ENCODE measurements around the gene ARHGDIA.

The ARHGDIA gene

GRCh38 chr17:81902653-81903414 lies 31.7 kb upstream of the ARHGDIA start:
- no peak for TF ChIP-seq REST (IDR thresholded peaks at IDR 0.05; ENCODE audit: insufficient read depth in 1 of 2, low read depth in 2 of 2, low read length in 2 of 2)
- TF ChIP-seq TAF1 (IDR thresholded peaks at IDR 0.05; ENCODE audit: borderline replicate concordance, insufficient read depth, low read length), result no peak
- no peak for TF ChIP-seq FOXP2 (optimal IDR thresholded peaks at IDR 0.05; ENCODE audit: borderline replicate concordance, extremely low read depth, extremely low read length, insufficient read depth)
- no peak for TF ChIP-seq SIN3A (IDR thresholded peaks at IDR 0.05; ENCODE audit: borderline replicate concordance, insufficient read depth, low read length)

GRCh38 chr17:81902023-81902652 lies 31.0 kb upstream of the ARHGDIA start, which contains the start of gene NPB:
NPB (plus strand) TSS chr17:81902238; CDS start chr17:81902278, 40 bp downstream.
- no peak for TF ChIP-seq REST (IDR thresholded peaks at IDR 0.05; ENCODE audit: insufficient read depth in 1 of 2, low read depth in 2 of 2, low read length in 2 of 2)
- no peak for TF ChIP-seq TAF1 (IDR thresholded peaks at IDR 0.05; ENCODE audit: borderline replicate concordance, insufficient read depth, low read length)
- no peak for TF ChIP-seq POLR2AphosphoS5 (IDR thresholded peaks at IDR 0.05; ENCODE audit: low read depth, low read length)
- no peak for TF ChIP-seq SIN3A (IDR thresholded peaks at IDR 0.05; ENCODE audit: borderline replicate concordance, insufficient read depth, low read length)
- TF ChIP-seq FOXP2 (optimal IDR thresholded peaks at IDR 0.05; ENCODE audit: borderline replicate concordance, extremely low read depth, extremely low read length, insufficient read depth), result no peak

- TF ChIP-seq SIN3A (IDR thresholded peaks at IDR 0.05; ENCODE audit: borderline replicate concordance, insufficient read depth, low read length) (no peak), FOXP2 (optimal IDR thresholded peaks at IDR 0.05; ENCODE audit: borderline replicate concordance, extremely low read depth, extremely low read length, insufficient read depth) (no peak), TAF1 (IDR thresholded peaks at IDR 0.05; ENCODE audit: borderline replicate concordance, insufficient read depth, low read length) (no peak), POLR2AphosphoS5 (IDR thresholded peaks at IDR 0.05; ENCODE audit: low read depth, low read length) (no peak), REST (IDR thresholded peaks at IDR 0.05; ENCODE audit: insufficient read depth in 1 of 2, low read depth in 2 of 2, low read length in 2 of 2) (no peak)
Measured at GRCh38 chr17:81901167-81902022, 30.3 kb upstream of the ARHGDIA start.

DNA sequence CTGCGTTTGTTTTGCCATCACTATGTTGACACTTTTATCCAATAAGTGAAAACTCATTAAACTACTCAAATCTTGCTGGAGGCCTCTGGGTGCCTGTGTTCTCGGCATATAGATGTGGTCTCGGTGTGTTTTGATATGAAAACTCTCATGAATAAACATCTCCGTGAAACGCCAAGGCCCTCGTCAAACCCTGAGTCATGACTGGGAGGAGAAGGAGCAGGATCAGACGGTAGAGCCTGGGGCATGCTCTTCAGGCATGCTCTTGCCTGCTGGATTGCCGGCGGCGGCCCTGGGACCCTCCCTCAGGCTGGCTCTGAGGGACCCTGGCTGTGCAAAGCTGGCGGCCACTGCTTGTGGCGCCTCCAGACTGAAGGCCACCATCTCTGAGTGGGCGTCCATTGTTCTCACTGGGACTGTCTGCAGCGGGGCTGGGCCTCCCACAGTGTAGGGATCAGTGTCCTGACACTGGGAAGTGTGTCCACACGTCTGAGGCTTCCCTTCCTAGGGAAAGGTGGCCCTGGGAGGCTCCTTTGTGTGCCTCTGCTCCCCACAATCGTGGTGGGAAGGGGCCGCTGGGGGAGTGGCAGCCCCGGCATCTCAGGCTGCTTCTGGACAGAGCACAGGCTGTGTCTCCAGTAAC lies 29.2 kb upstream of the ARHGDIA start:
- TF ChIP-seq TAF1 (IDR thresholded peaks at IDR 0.05; ENCODE audit: borderline replicate concordance, insufficient read depth, low read length) (no peak), POLR2AphosphoS5 (IDR thresholded peaks at IDR 0.05; ENCODE audit: low read depth, low read length) (no peak), FOXP2 (optimal IDR thresholded peaks at IDR 0.05; ENCODE audit: borderline replicate concordance, extremely low read depth, extremely low read length, insufficient read depth) (no peak), REST (IDR thresholded peaks at IDR 0.05; ENCODE audit: insufficient read depth in 1 of 2, low read depth in 2 of 2, low read length in 2 of 2) (no peak), SIN3A (IDR thresholded peaks at IDR 0.05; ENCODE audit: borderline replicate concordance, insufficient read depth, low read length) (no peak)

Measured in PFSK-1 (cell line).